Suprapubic skin (tissue), 4 donors: Measurements from ENCODE around the gene ZNF599. TPM values are rescaled to one million over a fixed set of nuclear protein-coding genes. Genes with fewer than 3 reads are reported as not detected.

Experiments
- DNase-seq, 2 donors: peaks; one replicate each; pipeline ENCODE4 v3.0.0-alpha.2; 2019; ENCODE audit warnings: low spot score in 2 of 2
- H3K27ac ChIP-seq: fragments of 200-600 bp; sonication (generic); one replicate; pipeline ENCODE4 v1.5.1; 2019
- H3K27me3 ChIP-seq: fragments of 200-600 bp; sonication (generic); one replicate; pipeline ENCODE4 v1.5.1; 2019
- H3K36me3 ChIP-seq: fragments of 200-600 bp; sonication (generic); one replicate; pipeline ENCODE4 v1.5.1; 2019
- H3K4me1 ChIP-seq: fragments of 200-600 bp; sonication (generic); one replicate; pipeline ENCODE4 v1.5.1; 2019
- H3K4me3 ChIP-seq: fragments of 200-600 bp; sonication (generic); one replicate; pipeline ENCODE4 v1.5.1; 2019; ENCODE audit warnings: mild to moderate bottlenecking
- H3K9me3 ChIP-seq: fragments of 200-600 bp; sonication (generic); one replicate; pipeline ENCODE4 v1.5.1; 2019
- CTCF ChIP-seq, 2 donors: fragments of 200-600 bp in 1 of 2; fragments of 450-650 bp in 1 of 2; sonication (generic) in 1 of 2; IDR thresholded peaks; one replicate each; pipeline ENCODE4 v1.5.1; 2016 to 2019; ENCODE audit warnings: antibody characterized with exemption in 2 of 2, mild to moderate bottlenecking in 1 of 2, moderate library complexity in 1 of 2
- EP300 ChIP-seq: sonication (generic); formaldehyde crosslinking; IDR thresholded peaks from one replicate; pipeline ENCODE4 v1.6.1; 2017; ENCODE audit warnings: antibody characterized with exemption
- POLR2A ChIP-seq, 2 donors: fragments of 450-650 bp; IDR thresholded peaks; one replicate each; pipeline ENCODE4 v1.6.1; 2017; ENCODE audit warnings: antibody characterized with exemption in 2 of 2, mild to moderate bottlenecking in 2 of 2, moderate library complexity in 2 of 2
- POLR2AphosphoS5 ChIP-seq, 3 donors: sonication (generic); formaldehyde crosslinking; IDR thresholded peaks; one replicate each; pipeline ENCODE4 v1.6.1; 2017; ENCODE audit warnings: antibody characterized with exemption in 3 of 3
- WGBS: methylation state at CpG from one replicate; pipeline ENCODE4 v1.1.5; 2018; 5-methylcytosine and 5-hydroxymethylcytosine counted together
- total RNA-seq, 4 donors: library from RNA; depleted of rRNA; stranded (reverse); fragments of >200 nt; gene quantifications; one replicate each; pipeline ENCODE4 v1.1.0, GENCODE V29; 2016

ZNF599 gene
- total RNA-seq = 10 to 100 TPM in 2 of 4 donors, 1 to 10 TPM in 2; 3.4 to 12.8 (median 9.2) TPM

DNA sequence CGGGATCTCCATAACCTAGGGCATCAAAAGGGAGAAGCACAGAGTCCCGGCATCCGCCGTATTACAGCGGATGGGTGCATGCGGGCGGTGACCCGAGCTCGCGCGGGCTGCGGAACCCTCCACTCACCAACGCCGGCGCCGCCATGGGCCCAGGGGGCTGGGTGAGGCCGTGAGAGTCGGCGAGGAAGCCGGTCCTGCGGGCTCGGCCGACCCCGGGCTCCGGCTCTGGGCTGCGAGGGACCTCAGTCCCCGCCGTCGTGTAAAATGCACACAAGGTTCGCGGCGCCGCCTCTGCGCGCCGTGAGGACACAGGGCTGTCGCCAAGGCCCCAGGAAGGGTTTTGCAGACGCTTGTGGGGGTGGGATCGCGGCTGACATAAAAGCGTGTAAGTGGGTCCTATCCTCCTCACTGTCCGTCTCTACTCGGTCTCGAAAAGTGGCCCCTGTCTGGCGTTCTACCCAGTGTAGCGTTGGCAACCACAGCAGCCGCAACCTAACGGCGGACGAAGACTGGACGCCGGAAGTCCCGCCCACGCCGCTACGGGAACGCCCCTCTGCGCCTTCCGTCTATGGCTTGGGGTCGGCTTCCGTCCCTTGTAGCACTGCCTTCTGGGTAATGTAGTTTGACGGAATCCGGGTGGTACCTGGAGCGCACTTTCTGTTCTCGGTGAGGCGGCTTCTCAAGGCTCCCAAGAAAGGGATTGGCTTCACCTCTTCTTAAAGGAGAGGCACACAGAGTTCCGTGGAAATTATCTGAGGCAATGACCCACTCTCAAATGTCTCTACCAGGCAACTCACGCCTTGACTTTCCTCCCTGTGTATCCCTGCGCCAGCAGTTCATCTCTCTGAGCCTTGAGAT lies at the start of gene ZNF599:
ZNF599 (minus strand) TSS at position 519 of the 858 bp plus-strand sequence; CDS start at position 145, 374 bp downstream.
- H3K9me3 ChIP-seq = no peaks in the 10 kb centered on the region
- peak; percentile 92 to 95 for DNase-seq
- H3K27me3 ChIP-seq = no peaks in the 10 kb centered on the region
- 8% methylated on average over 26 of the region's 69 CpGs for WGBS
- H3K4me1 ChIP-seq = peaks cover 15% of the 10 kb centered on the region
- TF ChIP-seq CTCF (IDR thresholded peaks at IDR 0.05) = no peak
- TF ChIP-seq POLR2AphosphoS5 (IDR thresholded peaks at IDR 0.05) = peak in 2 of 3 donors; percentile 24 to 90
- H3K27ac ChIP-seq = peak within 1 kb of the TSS; percentile 81
- peak within 1 kb of the TSS; percentile 94 for H3K4me3 ChIP-seq
- peaks cover 19% of the 10 kb centered on the region for H3K36me3 ChIP-seq

DNA sequence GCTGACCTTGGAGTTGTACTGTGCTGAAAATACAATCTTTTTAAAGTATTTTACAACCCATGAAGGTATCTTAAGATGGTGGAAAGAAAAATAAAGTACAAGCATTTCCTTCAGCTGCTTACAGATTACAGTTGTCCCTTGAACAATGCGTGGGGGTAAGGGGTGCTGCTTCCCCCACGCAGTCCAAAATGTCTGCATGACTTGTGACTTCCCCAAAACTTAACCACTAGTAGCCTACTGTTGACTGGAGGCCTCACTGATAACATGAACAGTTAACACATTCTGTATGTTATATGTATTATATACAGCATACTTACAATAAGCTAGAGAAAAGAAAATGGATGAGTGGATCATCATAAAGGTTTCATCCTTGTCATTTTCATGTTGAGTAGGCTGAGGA lies 45.3 kb upstream of the ZNF599 start:
- Histone ChIP-seq H3K9me3 (no peaks in the 10 kb centered on the region), H3K4me3 (no peak overlapping the region), H3K4me1 (no peaks in the 10 kb centered on the region), H3K27ac (no peak overlapping the region), H3K27me3 (no peaks in the 10 kb centered on the region), H3K36me3 (no peaks in the 10 kb centered on the region)
- TF ChIP-seq POLR2AphosphoS5 (IDR thresholded peaks at IDR 0.05) = no peak
- 69% methylated on average over 2 of the region's 2 CpGs for WGBS
- no peak for DNase-seq

DNA sequence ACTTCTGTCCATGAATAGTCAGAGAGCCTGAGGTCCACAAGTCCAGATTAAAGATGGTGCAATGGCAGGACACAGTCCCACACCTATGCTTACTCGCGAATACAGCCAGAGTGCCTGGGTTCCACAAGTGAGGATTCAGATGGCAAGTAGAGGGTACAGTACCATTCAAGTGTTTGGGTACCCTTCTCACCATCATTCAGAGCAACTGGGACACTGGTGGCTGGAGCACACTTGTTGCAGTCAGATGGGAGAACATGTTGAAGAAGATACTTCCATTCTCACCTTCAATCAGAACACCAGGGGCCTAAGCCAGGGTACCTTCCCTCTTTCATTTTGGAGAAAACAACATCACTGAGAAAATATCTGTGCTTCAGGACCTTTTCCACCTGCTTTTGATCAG lies 43.7 kb upstream of the ZNF599 start:
- no peaks in the 10 kb centered on the region for H3K4me1 ChIP-seq

GRCh38 chr19:34808566-34808965 lies 35.6 kb upstream of the ZNF599 start:
- no peaks in the 10 kb centered on the region for H3K4me1 ChIP-seq
- no peaks in the 10 kb centered on the region for H3K27me3 ChIP-seq
- no peak for TF ChIP-seq POLR2A (IDR thresholded peaks at IDR 0.05)
- TF ChIP-seq POLR2AphosphoS5 (IDR thresholded peaks at IDR 0.05) = no peak
- TF ChIP-seq CTCF (IDR thresholded peaks at IDR 0.05) = no peak
- no peak for TF ChIP-seq EP300
- no peaks in the 10 kb centered on the region for H3K36me3 ChIP-seq
- DNase-seq = no peak
- 77% methylated on average over 3 of the region's 3 CpGs for WGBS
- H3K27ac ChIP-seq = no peak overlapping the region
- peaks cover 7% of the 10 kb centered on the region for H3K9me3 ChIP-seq
- H3K4me3 ChIP-seq = no peak overlapping the region

More for the DNA sequence above, 43.7 kb upstream of the ZNF599 start:
- DNase-seq = no peak
- Histone ChIP-seq H3K27me3 (no peaks in the 10 kb centered on the region), H3K27ac (no peak overlapping the region), H3K9me3 (no peaks in the 10 kb centered on the region), H3K4me3 (no peak overlapping the region), H3K36me3 (no peaks in the 10 kb centered on the region)
- 96% methylated on average over 2 of the region's 2 CpGs for WGBS
- TF ChIP-seq CTCF (IDR thresholded peaks at IDR 0.05) = no peak
- no peak for TF ChIP-seq EP300
- TF ChIP-seq POLR2AphosphoS5 (IDR thresholded peaks at IDR 0.05) = no peak
- no peak for TF ChIP-seq POLR2A (IDR thresholded peaks at IDR 0.05)

- TF ChIP-seq POLR2AphosphoS5 (IDR thresholded peaks at IDR 0.05) (no peak), CTCF (IDR thresholded peaks at IDR 0.05) (no peak), POLR2A (IDR thresholded peaks at IDR 0.05) (no peak), EP300 (no peak)
- Histone ChIP-seq H3K9me3 (peaks cover 7% of the 10 kb centered on the region), H3K4me3 (no peak overlapping the region), H3K36me3 (no peaks in the 10 kb centered on the region), H3K27me3 (no peaks in the 10 kb centered on the region), H3K4me1 (no peaks in the 10 kb centered on the region), H3K27ac (no peak overlapping the region)
- WGBS = 88% methylated on average over 8 of the region's 15 CpGs
- no peak for DNase-seq
These were observed 34.2 kb upstream of the ZNF599 start for GRCh38 chr19:34806976-34807860.
